CMK (cell line): ENCODE measurements around the gene ZNF474.

Experiments used
- DNase-seq: peaks from one replicate; pipeline ENCODE4 v3.0.0-alpha.2; 2010; ENCODE audit warnings: low read depth

Gene ZNF474

DNA sequence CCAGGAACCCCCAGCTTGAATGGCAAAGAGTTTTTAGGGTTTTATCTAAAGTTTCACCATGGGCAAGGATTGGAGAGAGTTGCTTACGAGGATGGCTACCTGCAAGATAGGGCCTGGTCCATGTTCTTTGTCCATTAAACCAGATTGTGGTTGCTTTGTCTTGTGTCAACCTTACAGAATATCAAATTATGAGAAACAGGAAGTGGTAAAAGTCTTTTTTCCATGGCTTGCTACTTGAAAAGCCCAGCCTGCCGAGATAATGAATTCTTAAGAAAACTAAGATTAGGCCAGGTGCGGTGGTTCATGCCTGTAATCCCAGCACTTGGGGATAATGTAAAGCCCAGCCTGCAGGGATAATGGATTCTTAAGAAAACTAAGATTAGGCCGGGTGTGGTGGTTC lies 24.4 kb downstream of the ZNF474 start:
- no peak for DNase-seq

GRCh38 chr5:122154491-122154890 lies 25.1 kb downstream of the ZNF474 start:
- no peak for DNase-seq

- no peak for DNase-seq
Observed at GRCh38 chr5:122154910-122155309, 25.6 kb downstream of the ZNF474 start.

- no peak for DNase-seq
Observed at GRCh38 chr5:122155546-122155945, 26.2 kb downstream of the ZNF474 start.

DNA sequence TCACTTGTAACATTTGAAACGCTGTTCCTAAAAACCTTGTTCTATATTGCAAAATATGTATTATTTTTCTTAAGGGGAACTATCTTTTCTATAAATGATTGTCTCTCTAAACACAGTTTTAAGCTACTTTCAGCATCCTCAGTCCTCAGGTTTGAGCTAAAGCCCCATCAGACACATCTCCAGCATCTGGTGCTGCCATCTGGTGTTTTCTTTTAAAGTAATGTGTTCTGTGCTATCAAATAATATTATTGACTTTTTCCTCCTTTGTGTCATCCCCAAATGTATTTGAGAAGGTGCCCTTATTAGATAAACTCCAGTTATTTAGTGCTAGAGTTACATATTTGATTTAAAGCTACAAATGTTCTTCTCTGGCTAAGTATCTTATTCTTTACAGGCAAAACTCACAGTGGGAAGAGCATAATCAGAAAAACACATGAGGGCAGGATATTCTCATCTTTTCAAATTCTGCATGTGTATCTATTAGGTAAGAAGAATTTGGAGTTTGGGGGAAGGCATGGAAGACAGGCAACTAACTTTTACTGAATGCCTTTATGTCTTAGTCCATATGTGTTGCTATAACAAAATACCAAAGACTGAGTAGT lies 27.5 kb downstream of the ZNF474 start:
- DNase-seq, result no peak

GRCh38 chr5:122162100-122162638 lies 32.8 kb downstream of the ZNF474 start:
- no peak for DNase-seq

- no peak for DNase-seq
Observed at GRCh38 chr5:122163121-122164069, 34.0 kb downstream of the ZNF474 start.

DNA sequence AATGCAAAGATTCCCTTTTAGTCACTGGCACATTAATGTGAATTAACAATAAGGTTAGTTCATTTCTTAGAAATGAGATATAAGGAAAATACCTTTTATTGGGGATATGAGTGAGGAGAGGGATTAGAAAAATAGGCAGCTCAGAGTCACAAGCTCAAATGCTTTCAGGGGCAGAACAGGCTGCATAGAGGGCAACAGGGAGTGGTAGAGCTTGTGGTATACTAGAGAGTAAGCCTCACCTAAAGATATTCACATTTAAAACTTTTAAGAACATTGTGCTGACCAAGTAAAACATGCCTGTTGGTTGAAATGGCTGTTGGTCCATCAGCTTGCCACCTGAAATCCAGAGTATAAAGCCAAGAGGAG lies 34.7 kb downstream of the ZNF474 start:
- DNase-seq, result no peak

- DNase-seq, result no peak
Observed at GRCh38 chr5:122164831-122165558, 35.6 kb downstream of the ZNF474 start.

DNA sequence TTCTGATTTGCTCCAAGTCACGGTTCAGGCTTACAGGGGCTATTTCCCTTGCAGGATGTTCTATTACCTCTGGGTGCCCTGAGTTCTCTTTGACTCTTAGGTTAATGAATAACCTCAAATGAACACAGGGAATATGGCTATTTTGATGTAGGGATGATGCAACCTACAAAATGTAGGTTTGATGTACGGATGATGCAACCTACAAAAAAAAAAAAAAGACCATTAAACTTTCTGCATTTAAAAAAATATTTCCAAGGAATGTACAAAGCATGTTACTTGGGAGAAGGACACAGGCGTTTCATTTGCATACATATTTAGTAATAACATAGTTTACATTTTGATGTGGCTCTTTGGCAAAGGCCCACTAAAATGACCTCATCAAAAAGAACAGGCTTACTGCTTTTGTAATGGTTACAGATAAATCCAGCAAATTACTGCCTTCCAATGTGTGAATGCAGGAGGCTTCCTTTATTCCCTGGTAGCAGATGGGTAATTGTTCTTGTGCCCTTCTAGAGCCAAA lies 36.3 kb downstream of the ZNF474 start:
- DNase-seq, result no peak

- no peak for DNase-seq
Observed at GRCh38 chr5:122169350-122170103, 40.2 kb downstream of the ZNF474 start.

GRCh38 chr5:122170620-122171019 lies 41.3 kb downstream of the ZNF474 start:
- no peak for DNase-seq

GRCh38 chr5:122172207-122172606 lies 42.9 kb downstream of the ZNF474 start:
- DNase-seq, result no peak

DNA sequence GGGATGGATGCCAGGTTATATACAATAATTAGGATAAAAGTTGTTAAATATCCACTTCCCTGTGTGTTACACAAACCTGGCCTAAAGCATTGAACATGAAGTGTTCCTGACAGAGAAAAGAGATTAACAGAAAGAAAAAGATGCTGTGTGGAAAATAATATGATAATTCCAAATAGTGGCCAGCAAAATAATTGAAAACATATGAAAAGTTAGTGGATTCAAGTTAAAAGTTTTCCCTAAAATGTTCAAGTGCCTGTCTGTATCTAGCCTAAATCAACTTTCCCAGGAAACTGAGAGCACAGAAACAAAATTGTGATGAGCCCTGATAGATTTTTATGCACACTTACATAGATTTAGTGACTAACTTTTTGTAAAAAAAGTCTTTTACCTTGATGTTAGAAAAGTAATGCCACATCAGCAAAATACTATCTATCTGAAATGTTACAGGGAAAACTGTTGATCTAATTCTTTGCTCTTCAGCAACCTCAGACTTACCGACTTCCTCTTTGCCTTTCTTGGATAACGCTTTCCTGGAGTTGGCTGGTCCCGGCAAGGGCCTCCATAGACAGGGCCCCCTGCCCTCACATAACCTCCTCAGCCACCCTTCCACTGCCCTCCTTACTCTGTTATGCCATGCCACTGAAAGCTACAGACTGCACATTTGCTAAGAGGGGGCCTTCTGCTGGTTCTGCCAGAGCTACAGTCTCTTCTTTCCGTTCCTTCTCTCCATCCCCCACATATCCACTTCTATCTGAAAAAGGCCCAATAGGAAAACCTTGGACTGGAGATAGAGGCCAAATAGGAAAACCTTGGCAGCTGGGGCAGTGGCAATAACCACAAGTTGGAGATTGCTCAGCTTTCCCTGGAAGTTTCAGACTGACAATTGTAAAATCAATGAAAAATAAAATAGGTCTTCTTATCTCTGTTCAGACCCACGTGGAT lies 44.4 kb downstream of the ZNF474 start:
- DNase-seq, result peak; percentile 34

- no peak for DNase-seq
Observed at GRCh38 chr5:122175091-122175490, 45.7 kb downstream of the ZNF474 start.

DNA sequence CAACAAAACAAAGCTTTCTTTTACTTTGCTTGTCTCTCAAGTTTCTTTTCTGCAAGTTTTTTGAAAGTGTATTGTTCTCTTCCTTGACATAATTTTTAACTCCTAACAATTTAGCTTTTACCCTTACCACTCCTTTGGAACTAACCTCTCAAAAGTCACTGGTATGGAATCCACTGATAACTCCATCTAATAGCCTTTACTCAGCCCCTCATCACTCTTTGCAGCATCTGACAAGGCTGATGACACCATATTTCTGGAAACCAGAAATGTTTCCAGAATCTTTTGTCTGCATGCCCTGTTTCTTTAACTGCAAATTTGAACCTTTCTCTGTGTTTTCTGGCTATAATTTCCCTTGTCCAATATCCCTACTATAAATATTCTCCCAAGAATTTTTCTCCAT lies 46.5 kb downstream of the ZNF474 start:
- no peak for DNase-seq

DNA sequence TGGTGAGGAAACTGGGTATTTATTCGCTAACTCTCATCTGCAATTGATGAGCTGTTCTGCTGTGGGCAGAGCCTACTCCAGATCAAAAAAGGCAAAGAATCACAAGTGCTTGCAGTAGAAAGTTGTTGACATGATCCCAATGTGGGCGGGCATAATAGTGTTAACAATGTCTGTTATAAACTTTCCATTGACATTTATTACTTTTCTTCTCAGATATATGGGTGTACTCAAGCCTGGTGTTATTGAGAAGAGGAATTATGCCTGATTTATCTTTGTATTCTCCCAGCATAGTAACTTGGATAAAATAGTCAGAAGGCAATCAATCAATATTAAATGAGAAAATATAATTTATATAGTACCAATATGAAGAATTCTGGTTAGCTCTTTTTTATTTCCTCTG lies 47.8 kb downstream of the ZNF474 start:
- DNase-seq, result no peak

DNA sequence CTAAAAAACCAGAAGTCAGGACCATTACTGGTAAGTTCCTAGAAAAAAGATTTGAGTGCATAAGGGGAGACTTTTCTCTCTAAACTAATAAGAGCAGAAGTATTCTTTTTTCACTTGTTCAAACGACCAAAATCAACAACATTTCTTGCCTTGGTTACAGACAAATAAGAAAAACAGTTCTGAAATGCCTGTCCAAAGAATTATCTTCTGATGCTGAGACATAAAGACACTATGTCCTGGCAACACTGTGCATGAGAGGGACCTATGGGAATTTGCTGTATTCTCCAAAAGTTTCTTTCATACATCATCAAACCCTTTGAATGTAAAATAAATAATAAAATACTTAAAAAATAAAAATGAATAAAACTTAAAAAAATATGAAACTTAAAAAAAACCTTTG lies 50.4 kb downstream of the ZNF474 start:
- DNase-seq, result no peak

- DNase-seq, result no peak
Observed at GRCh38 chr5:122180146-122180712, 50.9 kb downstream of the ZNF474 start.
